Retinal pigment epithelial cell (primary cell): ENCODE measurements around the gene TNFRSF8.

Experiments
- DNase-seq: peaks from one replicate; pipeline ENCODE4 v3.0.0-alpha.2; 2010; ENCODE audit warnings: low read depth
- H3K4me3 ChIP-seq: 2 replicates; pipeline ENCODE4 v1.5.1; 2011; ENCODE audit warnings: mild to moderate bottlenecking, low read length, control low read depth, moderate library complexity
- CTCF ChIP-seq: conservative IDR thresholded peaks from 2 replicates; pipeline ENCODE4 v1.5.1; 2011; ENCODE audit warnings: low read depth, low read length, control low read depth, inconsistent platforms

The TNFRSF8 gene

GRCh38 chr1:12159816-12160215 is 96.7 kb downstream of the TNFRSF8 start:
- no peak for TF ChIP-seq CTCF
- H3K4me3 ChIP-seq = no peak overlapping the region
- DNase-seq = no peak

GRCh38 chr1:12161324-12161661 is 98.2 kb downstream of the TNFRSF8 start:
- no peak for DNase-seq
- H3K4me3 ChIP-seq = no peak overlapping the region
- TF ChIP-seq CTCF = no peak

GRCh38 chr1:12161662-12162458 is 98.8 kb downstream of the TNFRSF8 start:
- H3K4me3 ChIP-seq = no peak overlapping the region

GRCh38 chr1:12162459-12163137 is 99.5 kb downstream of the TNFRSF8 start:
- DNase-seq = no peak
- no peak overlapping the region for H3K4me3 ChIP-seq
- no peak for TF ChIP-seq CTCF

More at GRCh38 chr1:12161662-12162458, 98.8 kb downstream of the TNFRSF8 start:
- DNase-seq = peak; percentile 32
- no peak for TF ChIP-seq CTCF

GRCh38 chr1:12163210-12163609 is 100.1 kb downstream of the TNFRSF8 start:
- no peak for DNase-seq
- no peak overlapping the region for H3K4me3 ChIP-seq
- no peak for TF ChIP-seq CTCF

GRCh38 chr1:12164210-12164609 is 101.1 kb downstream of the TNFRSF8 start:
- no peak overlapping the region for H3K4me3 ChIP-seq
- DNase-seq = no peak
- no peak for TF ChIP-seq CTCF

- no peak overlapping the region for H3K4me3 ChIP-seq
- DNase-seq = no peak
- TF ChIP-seq CTCF = no peak
Measured at GRCh38 chr1:12165342-12165741, 102.2 kb downstream of the TNFRSF8 start.
